GM12878 (cell line): Measurements from ENCODE around the gene ADGRL2.
A peak's percentile ranks its signal among the peaks of the same experiment; 100 is the strongest.

ENCODE experiments used
- CREM ChIP-seq: IDR thresholded peaks from 2 replicates; pipeline ENCODE4 v1.6.1; 2014; ENCODE audit warnings: antibody characterized with exemption, low read depth
- EGR1 ChIP-seq, 2 experiments: IDR thresholded peaks; 1 replicate in 1 of 2; 2 replicates in 1 of 2; pipeline ENCODE4 v1.6.1; 2011 to 2012; ENCODE audit warnings: low read depth in 2 of 2, low read length in 2 of 2, borderline replicate concordance in 1 of 2, mild to moderate bottlenecking in 1 of 2, moderate library complexity in 1 of 2
- ESRRA ChIP-seq: IDR thresholded peaks from 2 replicates; pipeline ENCODE4 v1.6.1; 2012; ENCODE audit warnings: mild to moderate bottlenecking, low read length, improper control_type of control experiment
- MEF2B ChIP-seq: fragments of 450-650 bp; IDR thresholded peaks from 2 replicates; pipeline ENCODE4 v1.6.1; 2018; ENCODE audit warnings: mild to moderate bottlenecking, moderate library complexity; ENCODE audit not compliant: partially characterized antibody, poor library complexity, severe bottlenecking
- POLR2A ChIP-seq: IDR thresholded peaks from 2 replicates; pipeline ENCODE4 v1.6.1; 2011; ENCODE audit warnings: low read depth, mild to moderate bottlenecking, low read length
- SMC3 ChIP-seq: IDR thresholded peaks from 2 replicates; pipeline ENCODE4 v1.6.1; 2011; ENCODE audit warnings: low read length, improper control_type of control experiment, borderline replicate concordance
- SUPT20H ChIP-seq: IDR thresholded peaks from 2 replicates; pipeline ENCODE4 v1.6.1; 2011; ENCODE audit warnings: low read depth, mild to moderate bottlenecking, low read length, moderate library complexity, borderline replicate concordance; ENCODE audit not compliant: control insufficient read depth
- SUZ12 ChIP-seq: fragments of 200-600 bp; sonication (generic); IDR thresholded peaks from one replicate; pipeline ENCODE4 v1.6.1; 2018; ENCODE audit warnings: antibody characterized with exemption, mild to moderate bottlenecking; ENCODE audit not compliant: unreplicated experiment
- TAF1 ChIP-seq: IDR thresholded peaks from 2 replicates; pipeline ENCODE4 v1.6.1; 2011; ENCODE audit warnings: mild to moderate bottlenecking, low read depth, low read length, borderline replicate concordance
- ZNF274 ChIP-seq: IDR thresholded peaks from one replicate; pipeline ENCODE4 v1.8.0; 2011; ENCODE audit not compliant: insufficient read length, insufficient read depth
- TF ChIP-seq, protein P1 (sequence below), 3 experiments: IDR thresholded peaks in 2 of 3; conservative IDR thresholded peaks in 1 of 3; 2 replicates each; pipeline ENCODE4 v1.5.1; 2011; ENCODE audit warnings: low read depth in 3 of 3, low read length in 3 of 3, mild to moderate bottlenecking in 3 of 3, control low read depth in 2 of 3, moderate library complexity in 2 of 3, inconsistent platforms in 1 of 3, mixed read lengths in 1 of 3; ENCODE audit not compliant: control insufficient read depth in 2 of 3, insufficient read depth in 1 of 3; ENCODE audit errors: extremely low read depth in 1 of 3
- TF ChIP-seq, protein P2 (sequence below): IDR thresholded peaks from 2 replicates; pipeline ENCODE4 v1.6.1; 2011; ENCODE audit warnings: low read depth, mild to moderate bottlenecking, low read length, moderate library complexity, borderline replicate concordance; ENCODE audit errors: extremely low read depth
- TF ChIP-seq, protein P3 (sequence below): IDR thresholded peaks from 2 replicates; pipeline ENCODE4 v1.6.1; 2012; ENCODE audit warnings: low read length, inconsistent platforms
- TF ChIP-seq, protein P4 (sequence below): IDR thresholded peaks from 2 replicates; pipeline ENCODE4 v1.6.1; 2012; ENCODE audit warnings: mild to moderate bottlenecking, low read depth, low read length

DNA sequence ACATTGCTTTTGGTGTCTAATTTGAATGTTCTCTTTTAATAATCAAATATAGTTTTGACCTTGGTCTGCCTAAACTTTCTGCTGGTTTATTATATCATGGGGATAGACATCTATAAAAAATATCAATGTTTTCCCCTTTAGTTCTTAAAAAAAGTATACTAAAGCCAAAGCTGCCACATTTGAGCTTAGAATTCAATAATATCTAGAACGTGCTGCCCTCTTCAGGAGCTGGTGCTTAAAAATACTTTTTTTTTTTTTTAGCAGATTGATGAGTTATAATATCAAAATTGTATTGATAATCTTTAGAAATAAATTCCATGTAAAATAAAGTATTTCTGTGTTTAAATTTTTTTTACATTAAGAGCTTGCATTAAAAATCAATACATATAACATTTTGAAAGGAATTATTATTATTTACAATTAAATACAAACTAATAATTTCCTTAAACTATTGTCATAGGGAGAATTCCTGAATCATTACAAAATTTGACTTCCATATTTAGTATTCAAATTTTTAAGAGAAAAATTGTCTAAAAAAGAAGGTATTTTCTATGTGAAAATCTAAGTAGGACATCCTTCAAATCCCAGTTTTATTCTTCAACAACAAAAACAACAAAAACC is 40.1 kb upstream of the ADGRL2 start:
- TF ChIP-seq SUPT20H, result no peak
- TF ChIP-seq, protein P1, sequence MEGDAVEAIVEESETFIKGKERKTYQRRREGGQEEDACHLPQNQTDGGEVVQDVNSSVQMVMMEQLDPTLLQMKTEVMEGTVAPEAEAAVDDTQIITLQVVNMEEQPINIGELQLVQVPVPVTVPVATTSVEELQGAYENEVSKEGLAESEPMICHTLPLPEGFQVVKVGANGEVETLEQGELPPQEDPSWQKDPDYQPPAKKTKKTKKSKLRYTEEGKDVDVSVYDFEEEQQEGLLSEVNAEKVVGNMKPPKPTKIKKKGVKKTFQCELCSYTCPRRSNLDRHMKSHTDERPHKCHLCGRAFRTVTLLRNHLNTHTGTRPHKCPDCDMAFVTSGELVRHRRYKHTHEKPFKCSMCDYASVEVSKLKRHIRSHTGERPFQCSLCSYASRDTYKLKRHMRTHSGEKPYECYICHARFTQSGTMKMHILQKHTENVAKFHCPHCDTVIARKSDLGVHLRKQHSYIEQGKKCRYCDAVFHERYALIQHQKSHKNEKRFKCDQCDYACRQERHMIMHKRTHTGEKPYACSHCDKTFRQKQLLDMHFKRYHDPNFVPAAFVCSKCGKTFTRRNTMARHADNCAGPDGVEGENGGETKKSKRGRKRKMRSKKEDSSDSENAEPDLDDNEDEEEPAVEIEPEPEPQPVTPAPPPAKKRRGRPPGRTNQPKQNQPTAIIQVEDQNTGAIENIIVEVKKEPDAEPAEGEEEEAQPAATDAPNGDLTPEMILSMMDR (IDR thresholded peaks at IDR 0.05 in 2 of 3, conservative IDR thresholded peaks at IDR 0.05 in 1 of 3; ENCODE audit: control insufficient read depth in 2 of 3, extremely low read depth in 1 of 3, insufficient read depth in 1 of 3, low read depth in 3 of 3, low read length in 3 of 3), result peak; percentile 18 to 48 (median 23); a peak in 4 of 6 replicates
- peak; percentile 36; the same call in 1 of the 2 replicates for TF ChIP-seq SMC3
- TF ChIP-seq POLR2A, result no peak
- TF ChIP-seq ZNF274, result no peak
- TF ChIP-seq TAF1, result no peak
- no peak for TF ChIP-seq SUZ12
- TF ChIP-seq, protein P2, sequence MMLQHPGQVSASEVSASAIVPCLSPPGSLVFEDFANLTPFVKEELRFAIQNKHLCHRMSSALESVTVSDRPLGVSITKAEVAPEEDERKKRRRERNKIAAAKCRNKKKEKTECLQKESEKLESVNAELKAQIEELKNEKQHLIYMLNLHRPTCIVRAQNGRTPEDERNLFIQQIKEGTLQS, result no peak
- no peak for TF ChIP-seq EGR1 (IDR thresholded peaks at IDR 0.05; ENCODE audit: borderline replicate concordance in 1 of 2, low read depth in 2 of 2, low read length in 2 of 2)
- TF ChIP-seq, protein P3, sequence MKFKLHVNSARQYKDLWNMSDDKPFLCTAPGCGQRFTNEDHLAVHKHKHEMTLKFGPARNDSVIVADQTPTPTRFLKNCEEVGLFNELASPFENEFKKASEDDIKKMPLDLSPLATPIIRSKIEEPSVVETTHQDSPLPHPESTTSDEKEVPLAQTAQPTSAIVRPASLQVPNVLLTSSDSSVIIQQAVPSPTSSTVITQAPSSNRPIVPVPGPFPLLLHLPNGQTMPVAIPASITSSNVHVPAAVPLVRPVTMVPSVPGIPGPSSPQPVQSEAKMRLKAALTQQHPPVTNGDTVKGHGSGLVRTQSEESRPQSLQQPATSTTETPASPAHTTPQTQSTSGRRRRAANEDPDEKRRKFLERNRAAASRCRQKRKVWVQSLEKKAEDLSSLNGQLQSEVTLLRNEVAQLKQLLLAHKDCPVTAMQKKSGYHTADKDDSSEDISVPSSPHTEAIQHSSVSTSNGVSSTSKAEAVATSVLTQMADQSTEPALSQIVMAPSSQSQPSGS, result no peak
- TF ChIP-seq MEF2B, result no peak
- TF ChIP-seq ESRRA, result no peak
- TF ChIP-seq, protein P4, sequence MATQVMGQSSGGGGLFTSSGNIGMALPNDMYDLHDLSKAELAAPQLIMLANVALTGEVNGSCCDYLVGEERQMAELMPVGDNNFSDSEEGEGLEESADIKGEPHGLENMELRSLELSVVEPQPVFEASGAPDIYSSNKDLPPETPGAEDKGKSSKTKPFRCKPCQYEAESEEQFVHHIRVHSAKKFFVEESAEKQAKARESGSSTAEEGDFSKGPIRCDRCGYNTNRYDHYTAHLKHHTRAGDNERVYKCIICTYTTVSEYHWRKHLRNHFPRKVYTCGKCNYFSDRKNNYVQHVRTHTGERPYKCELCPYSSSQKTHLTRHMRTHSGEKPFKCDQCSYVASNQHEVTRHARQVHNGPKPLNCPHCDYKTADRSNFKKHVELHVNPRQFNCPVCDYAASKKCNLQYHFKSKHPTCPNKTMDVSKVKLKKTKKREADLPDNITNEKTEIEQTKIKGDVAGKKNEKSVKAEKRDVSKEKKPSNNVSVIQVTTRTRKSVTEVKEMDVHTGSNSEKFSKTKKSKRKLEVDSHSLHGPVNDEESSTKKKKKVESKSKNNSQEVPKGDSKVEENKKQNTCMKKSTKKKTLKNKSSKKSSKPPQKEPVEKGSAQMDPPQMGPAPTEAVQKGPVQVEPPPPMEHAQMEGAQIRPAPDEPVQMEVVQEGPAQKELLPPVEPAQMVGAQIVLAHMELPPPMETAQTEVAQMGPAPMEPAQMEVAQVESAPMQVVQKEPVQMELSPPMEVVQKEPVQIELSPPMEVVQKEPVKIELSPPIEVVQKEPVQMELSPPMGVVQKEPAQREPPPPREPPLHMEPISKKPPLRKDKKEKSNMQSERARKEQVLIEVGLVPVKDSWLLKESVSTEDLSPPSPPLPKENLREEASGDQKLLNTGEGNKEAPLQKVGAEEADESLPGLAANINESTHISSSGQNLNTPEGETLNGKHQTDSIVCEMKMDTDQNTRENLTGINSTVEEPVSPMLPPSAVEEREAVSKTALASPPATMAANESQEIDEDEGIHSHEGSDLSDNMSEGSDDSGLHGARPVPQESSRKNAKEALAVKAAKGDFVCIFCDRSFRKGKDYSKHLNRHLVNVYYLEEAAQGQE, result no peak
- no peak for TF ChIP-seq CREM
